Measurements from ENCODE around the gene ARHGDIA.

The ARHGDIA gene

GRCh38 chr17:81868674-81869220, 2.4 kb downstream of the ARHGDIA start:
- in situ Hi-C loops (cut with HindIII; ENCODE audit: low sequenced_read_pairs), result no loop called here
- peak; percentile 82 for DNase-seq (ENCODE audit: low read depth, low spot score)
- H3K4me3 ChIP-seq (ENCODE audit: low read depth, low read length), result no peak overlapping the region
- no peak for TF ChIP-seq CTCF (IDR thresholded peaks at IDR 0.05; ENCODE audit: low read depth, low read length)

DNA sequence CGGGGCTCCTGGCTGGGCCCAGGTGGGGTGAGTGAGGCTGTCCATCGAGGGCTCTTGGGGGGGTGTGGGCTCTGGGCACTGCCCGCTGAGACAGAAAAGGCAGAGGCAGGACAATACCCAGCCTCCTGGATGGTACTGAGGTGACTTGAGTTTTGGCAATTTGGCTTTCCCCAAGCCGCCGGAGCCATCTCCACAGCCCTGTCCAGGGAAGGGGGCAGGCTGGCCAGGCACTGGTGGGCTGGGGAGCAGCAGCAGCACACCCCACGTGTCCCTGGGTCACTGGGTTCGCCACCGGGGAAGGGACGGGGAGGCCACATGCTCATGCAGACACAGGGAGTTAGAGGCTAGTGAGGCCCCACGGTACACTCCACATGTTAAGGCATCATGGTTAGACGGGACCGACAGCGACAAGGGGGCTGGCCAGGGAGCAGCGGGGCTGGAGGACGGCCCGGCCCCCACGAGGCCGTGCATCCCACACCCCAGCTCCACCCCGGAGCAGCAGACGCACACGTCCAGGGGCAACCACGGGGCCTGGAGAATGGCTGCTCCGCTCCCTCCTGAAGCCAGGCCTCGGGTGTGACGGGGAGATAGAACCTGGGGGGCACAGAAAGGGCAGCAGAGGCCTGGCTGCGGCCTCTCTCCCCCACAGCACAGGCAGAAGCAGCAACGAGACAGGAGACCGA, 3.0 kb downstream of the ARHGDIA start:
- no peak for DNase-seq (ENCODE audit: low read depth, low spot score)
- in situ Hi-C loops (cut with HindIII; ENCODE audit: low sequenced_read_pairs), result no loop called here
- H3K4me3 ChIP-seq (ENCODE audit: low read depth, low read length), result no peak overlapping the region
- no peak for TF ChIP-seq CTCF (IDR thresholded peaks at IDR 0.05; ENCODE audit: low read depth, low read length)

GRCh38 chr17:81867170-81867990, 3.8 kb downstream of the ARHGDIA start:
- DNase-seq (ENCODE audit: low read depth, low spot score), result no peak
- in situ Hi-C loops (cut with HindIII; ENCODE audit: low sequenced_read_pairs), result no loop called here
- no peak for TF ChIP-seq CTCF (IDR thresholded peaks at IDR 0.05; ENCODE audit: low read depth, low read length)
- H3K4me3 ChIP-seq (ENCODE audit: low read depth, low read length), result no peak overlapping the region

- DNase-seq (ENCODE audit: low read depth, low spot score), result no peak
- H3K4me3 ChIP-seq (ENCODE audit: low read depth, low read length), result no peak overlapping the region
- in situ Hi-C loops (cut with HindIII; ENCODE audit: low sequenced_read_pairs), result no loop called here
Measured at GRCh38 chr17:81866440-81867169, 4.5 kb downstream of the ARHGDIA start.

DNA sequence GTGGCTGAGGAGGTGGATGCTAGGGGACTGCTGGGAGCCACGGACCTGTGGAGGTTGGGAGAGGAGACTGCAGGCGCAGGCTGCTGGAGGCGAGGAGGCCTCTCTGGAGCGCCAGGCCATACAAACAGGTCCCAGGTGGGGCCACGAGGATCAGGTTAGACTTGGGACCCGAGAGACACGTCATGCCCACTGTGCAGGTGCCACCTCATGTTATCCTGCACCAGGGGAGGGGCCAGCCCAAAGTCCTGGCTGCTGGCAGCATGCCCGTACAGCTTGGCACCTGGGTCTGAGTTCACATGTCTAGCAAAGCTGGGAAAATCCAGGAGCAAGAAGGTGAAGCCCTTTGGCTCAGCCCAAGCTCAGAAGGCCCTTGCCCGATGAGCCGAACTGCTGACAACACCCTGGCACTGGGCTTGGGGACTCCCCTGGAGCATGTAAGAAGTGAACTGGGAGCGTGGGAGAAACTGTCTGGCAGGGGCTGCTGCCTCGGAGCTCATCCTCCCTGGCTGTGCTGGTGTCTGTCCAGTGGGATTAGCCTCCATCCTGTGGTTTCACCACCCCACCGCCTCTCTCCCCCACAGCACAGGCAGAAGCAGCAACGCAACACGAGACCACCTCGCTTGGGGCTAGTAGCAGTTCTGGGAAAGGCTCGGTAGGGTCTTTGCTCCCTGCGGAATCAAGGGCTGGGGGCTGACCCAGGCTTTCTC, 5.3 kb downstream of the ARHGDIA start:
- no peak for TF ChIP-seq CTCF (IDR thresholded peaks at IDR 0.05; ENCODE audit: low read depth, low read length)
- no peak overlapping the region for H3K4me3 ChIP-seq (ENCODE audit: low read depth, low read length)
- in situ Hi-C loops (cut with HindIII; ENCODE audit: low sequenced_read_pairs), result no loop called here
- DNase-seq (ENCODE audit: low read depth, low spot score), result no peak

More at GRCh38 chr17:81866440-81867169, 4.5 kb downstream of the ARHGDIA start:
- no peak for TF ChIP-seq CTCF (IDR thresholded peaks at IDR 0.05; ENCODE audit: low read depth, low read length)

DNA sequence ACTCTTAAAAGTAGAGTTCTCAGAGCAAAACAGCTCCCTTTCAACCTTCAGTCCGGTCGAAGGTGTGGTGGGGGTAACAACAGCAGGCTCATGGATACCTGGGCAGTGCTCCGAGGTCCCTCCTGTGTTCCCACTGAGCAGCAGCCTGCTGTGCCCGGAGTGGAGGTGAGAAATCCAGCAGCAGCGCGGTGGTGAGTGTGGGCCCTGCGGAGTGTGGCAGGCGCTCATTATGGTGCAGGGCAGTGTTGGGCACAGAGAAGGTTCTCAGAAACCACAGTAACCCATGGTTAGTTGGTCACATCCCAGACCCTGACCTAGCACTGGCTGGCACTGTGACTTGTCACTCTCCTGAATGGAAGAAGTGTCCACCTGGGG, 5.8 kb downstream of the ARHGDIA start:
- no peak for DNase-seq (ENCODE audit: low read depth, low spot score)
- no peak for TF ChIP-seq CTCF (IDR thresholded peaks at IDR 0.05; ENCODE audit: low read depth, low read length)
- in situ Hi-C loops (cut with HindIII; ENCODE audit: low sequenced_read_pairs), result no loop called here
- H3K4me3 ChIP-seq (ENCODE audit: low read depth, low read length), result no peak overlapping the region

Measured in astrocyte of the spinal cord (primary cell).